ENCODE measurements around the gene VSIG8. TPM values are rescaled to one million over a fixed set of nuclear protein-coding genes. Genes with fewer than 3 reads are reported as not detected.

The VSIG8 gene
- total and polyA plus RNA-seq, 2 of the 8 experiments (the other 6 are each of a cell fraction or from before 2014, with no cell fraction given) = not detected

DNA sequence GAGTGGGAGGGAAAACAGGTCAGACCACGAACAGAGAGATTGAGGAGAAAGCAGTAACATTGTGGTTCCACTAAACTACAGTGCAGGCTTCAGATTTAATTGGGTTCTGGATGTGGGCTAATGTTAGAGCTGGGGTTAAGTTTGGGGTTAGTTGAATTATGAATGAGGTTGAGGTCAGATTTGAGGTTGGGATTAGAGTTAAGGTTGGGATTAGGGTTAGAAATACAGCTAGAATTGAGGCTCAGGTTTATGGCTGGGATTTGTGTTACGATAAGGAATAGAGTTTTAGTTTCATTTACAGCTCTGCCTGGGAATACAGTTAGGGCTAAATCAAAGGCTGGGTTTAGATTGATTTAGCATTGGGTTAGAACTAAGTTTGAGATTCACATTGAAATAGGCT is 1.8 kb upstream of the VSIG8 start:
- Histone ChIP-seq H4K5ac (ENCODE audit: insufficient read length, low read depth, low read length) (no peak overlapping the region), H2BK5ac (ENCODE audit: low read depth, low read length) (no peak overlapping the region), H3K9ac (replicated peaks in 1 of 4; ENCODE audit: extremely low read depth in 1 of 4, low read depth in 3 of 4, low read length in 3 of 4) (no peak overlapping the region), H3K14ac (ENCODE audit: insufficient read length) (no peak overlapping the region), H3K36me3 (ENCODE audit: control insufficient read depth in 2 of 4, insufficient read depth in 4 of 4, low read length in 3 of 4) (no peaks in the 10 kb centered on the region), H3K56ac (replicated peaks; ENCODE audit: insufficient read length, low read depth, low read length) (no peak overlapping the region), H3K27ac (ENCODE audit: low read depth, low read length) (no peak overlapping the region), H3K23ac (ENCODE audit: insufficient read length) (no peak overlapping the region), H3K9me3 (ENCODE audit: insufficient read depth in 2 of 2, low read depth in 1 of 2, low read length in 1 of 2) (no peaks in the 10 kb centered on the region), H2BK120ac (replicated peaks; ENCODE audit: low read depth, low read length) (no peak overlapping the region), H2AK5ac (ENCODE audit: low read depth, low read length) (no peak overlapping the region), H3K79me2 (ENCODE audit: control insufficient read depth in 1 of 2, insufficient read depth in 2 of 2, low read length in 2 of 2) (no peaks in the 10 kb centered on the region), H3K79me1 (ENCODE audit: low read depth, low read length) (no peaks in the 10 kb centered on the region), H2AFZ (ENCODE audit: low read length) (no peak overlapping the region), H3K4me1 (replicated peaks in 1 of 4; ENCODE audit: control insufficient read depth in 3 of 4, insufficient read depth in 4 of 4, low read length in 3 of 4) (peaks cover 0 to 2% (median 0%) of the 10 kb centered on the region in 4 experiments; a peak in 2 of 7 replicates), H3K18ac (ENCODE audit: extremely low read depth, low read length) (no peak overlapping the region), H2BK12ac (ENCODE audit: low read depth, low read length) (no peak overlapping the region), H3K4me3 (ENCODE audit: extremely low read depth in 1 of 4, insufficient read depth in 2 of 4, low read depth in 3 of 4, low read length in 4 of 4) (no peak overlapping the region), H2BK20ac (ENCODE audit: low read length) (no peak overlapping the region), H3K23me2 (ENCODE audit: low read depth, low read length) (no peaks in the 10 kb centered on the region), H2BK15ac (ENCODE audit: low read length) (no peak overlapping the region), H4K20me1 (replicated peaks in 1 of 2; ENCODE audit: control insufficient read depth in 1 of 2, insufficient read depth in 2 of 2, low read length in 2 of 2) (no peaks in the 10 kb centered on the region), H3K27me3 (replicated peaks in 1 of 4; ENCODE audit: control insufficient read depth in 3 of 4, extremely low read depth in 1 of 4, insufficient read depth in 3 of 4, low read length in 3 of 4) (no peaks in the 10 kb centered on the region; a peak in 2 of 7 replicates), H4K91ac (replicated peaks; ENCODE audit: insufficient read length, low read length) (no peak overlapping the region), H3K4me2 (ENCODE audit: insufficient read depth in 1 of 2, low read depth in 2 of 2, low read length in 2 of 2) (no peak overlapping the region), H3K4ac (replicated peaks; ENCODE audit: insufficient read length, low read depth, low read length) (no peak overlapping the region), H4K8ac (ENCODE audit: extremely low read depth, insufficient read depth, low read length) (no peak overlapping the region)
- ChIA-PET CTCF (ENCODE audit: partially characterized antibody) (interaction anchor here (1.0 to 14.8 kb wide), 4 partner anchors 13 to 66 kb away, joined by 3 to 111 read pairs (median 10); no protein-coding TSS in a partner anchor), POLR2A (ENCODE audit: partially characterized antibody) (interaction anchor here (0.6 kb wide), 1 partner anchor 21 kb away, joined by 3 read pairs; no protein-coding TSS in a partner anchor)
- TF ChIP-seq HDAC2 (IDR thresholded peaks at IDR 0.05; ENCODE audit: borderline replicate concordance in 1 of 2, low read depth in 2 of 2, low read length in 2 of 2) = no peak
- no peak for TF ChIP-seq EZH2 (IDR thresholded peaks at IDR 0.05; ENCODE audit: low read depth, low read length, severe bottlenecking)
- TF ChIP-seq POLR2AphosphoS5 (IDR thresholded peaks at IDR 0.05; ENCODE audit: low read depth, low read length) = no peak
- TF ChIP-seq CREB1 (IDR thresholded peaks at IDR 0.05) = no peak
- TF ChIP-seq ASH2L (IDR thresholded peaks at IDR 0.05; ENCODE audit: low read length) = no peak
- no peak for TF ChIP-seq EP300 (IDR thresholded peaks at IDR 0.05; ENCODE audit: borderline replicate concordance in 1 of 2, low read depth in 2 of 2, low read length in 2 of 2)
- FAIRE-seq = no peak
- DNase-seq (ENCODE audit: low read depth in 1 of 2, low spot score in 2 of 2) = no peak
- WGBS, 2 experiments (ENCODE audit: extremely low coverage in 1 of 2, insufficient coverage in 1 of 2, insufficient read length in 1 of 2, insufficient replicate concordance in 2 of 2, low coverage in 1 of 2, low lambda C conversion rate in 2 of 2, missing lambda C conversion rate in 1 of 2) = 88% methylated on average over 2 of the region's 2 CpGs; no CpG with 5 or more reads in 1 of the 2 experiments
